Neural cell (in vitro differentiated cells): ENCODE results near the gene TRAPPC10. TPM values are rescaled to one million over a fixed set of nuclear protein-coding genes. Genes with fewer than 3 reads are reported as not detected.

Experiments
- H2AFZ ChIP-seq: fragments of 200-600, 300-800 bp; sonication (generic), shearing (Covaris generic); 2 replicates; pipeline ENCODE4 v1.6.0; 2014; ENCODE audit warnings: low read depth, mild to moderate bottlenecking, antibody characterized with exemption, low read length, moderate library complexity
- H3F3A ChIP-seq: fragments of 200-600 bp; shearing (Covaris generic); 2 replicates; pipeline ENCODE4 v1.6.1; 2016; ENCODE audit warnings: mild to moderate bottlenecking, moderate library complexity, mixed read lengths, antibody characterized with exemption, low read length; ENCODE audit not compliant: insufficient read depth, poor library complexity, severe bottlenecking
- H3K27ac ChIP-seq: fragments of 200-600, 300-800 bp; sonication (generic), shearing (Covaris generic); 2 replicates; pipeline ENCODE4 v1.5.1; 2014; ENCODE audit warnings: mild to moderate bottlenecking, low read length, moderate library complexity
- H3K27me3 ChIP-seq: fragments of 300-800, 200-600 bp; sonication (generic), shearing (Covaris generic); 2 replicates; pipeline ENCODE4 v1.6.0; 2014; ENCODE audit warnings: mild to moderate bottlenecking, low read depth, low read length, moderate library complexity; ENCODE audit not compliant: insufficient read depth
- H3K36me3 ChIP-seq: fragments of 300-800, 200-600 bp; sonication (generic), shearing (Covaris generic); 2 replicates; pipeline ENCODE4 v1.5.1; 2014; ENCODE audit warnings: mild to moderate bottlenecking, antibody characterized with exemption, low read length, moderate library complexity; ENCODE audit not compliant: insufficient read depth
- H3K4me2 ChIP-seq: fragments of 300-800, 200-600 bp; sonication (generic), shearing (Covaris generic); 2 replicates; pipeline ENCODE4 v1.6.0; 2014; ENCODE audit warnings: mild to moderate bottlenecking, low read length
- H3K4me3 ChIP-seq: fragments of 300-800, 200-600 bp; sonication (generic), shearing (Covaris generic); 2 replicates; pipeline ENCODE4 v1.5.1; 2014; ENCODE audit warnings: mild to moderate bottlenecking, low read length, moderate library complexity
- H3K79me2 ChIP-seq: fragments of 200-600 bp; shearing (Covaris generic); replicated peaks from 2 replicates; pipeline ENCODE4 v1.6.0; 2014; ENCODE audit warnings: mild to moderate bottlenecking, low read length, moderate library complexity; ENCODE audit not compliant: insufficient read depth
- H3K9ac ChIP-seq: fragments of 300-800, 200-600 bp; sonication (generic), shearing (Covaris generic); 2 replicates; pipeline ENCODE4 v1.6.1; 2016; ENCODE audit warnings: mild to moderate bottlenecking, low read length, mixed read lengths
- H3K9me2 ChIP-seq: fragments of 200-600 bp; shearing (Covaris generic); 2 replicates; pipeline ENCODE4 v1.6.1; 2016; ENCODE audit warnings: mild to moderate bottlenecking, low read length, mixed read lengths; ENCODE audit not compliant: insufficient read depth
- H3K9me3 ChIP-seq: fragments of 200-600, 300-800 bp; sonication (generic), shearing (Covaris generic); 2 replicates; pipeline ENCODE4 v1.6.1; 2016; ENCODE audit warnings: mild to moderate bottlenecking, mixed run types, low read length, moderate library complexity, mixed read lengths
- H4K20me1 ChIP-seq: fragments of 200-600 bp; shearing (Covaris generic); 2 replicates; pipeline ENCODE4 v1.6.1; 2016; ENCODE audit warnings: mild to moderate bottlenecking, mixed run types; ENCODE audit not compliant: insufficient read depth
- EP300 ChIP-seq: fragments of 450-650 bp; conservative IDR thresholded peaks from 2 replicates; pipeline ENCODE4 v1.6.1; 2014; ENCODE audit warnings: antibody characterized with exemption, mild to moderate bottlenecking, moderate library complexity; ENCODE audit not compliant: poor library complexity, severe bottlenecking
- EZH2 ChIP-seq: fragments of 200-600, 300-800 bp; shearing (Covaris generic), sonication (generic); IDR thresholded peaks from 2 replicates; pipeline ENCODE4 v1.6.1; 2014; ENCODE audit warnings: antibody characterized with exemption, low read length, borderline replicate concordance, mild to moderate bottlenecking; ENCODE audit not compliant: insufficient read depth, poor library complexity, severe bottlenecking
- MXI1 ChIP-seq: fragments of 450-650 bp; conservative IDR thresholded peaks from 2 replicates; pipeline ENCODE4 v1.6.1; 2014; ENCODE audit warnings: antibody characterized with exemption, mild to moderate bottlenecking; ENCODE audit not compliant: poor library complexity, severe bottlenecking
- POLR2AphosphoS5 ChIP-seq: IDR thresholded peaks from 2 replicates; pipeline ENCODE4 v1.6.1; 2012
- RAD21 ChIP-seq: fragments of 450-650 bp; conservative IDR thresholded peaks from 2 replicates; pipeline ENCODE4 v1.6.1; 2014; ENCODE audit warnings: antibody characterized with exemption, mild to moderate bottlenecking, moderate library complexity
- SMC3 ChIP-seq: fragments of 450-650 bp; conservative IDR thresholded peaks from 2 replicates; pipeline ENCODE4 v1.6.1; 2014; ENCODE audit warnings: antibody characterized with exemption, mild to moderate bottlenecking, moderate library complexity; ENCODE audit not compliant: poor library complexity
- TAF1 ChIP-seq: IDR thresholded peaks from 2 replicates; pipeline ENCODE4 v1.6.1; 2012; ENCODE audit warnings: low read depth
- polyA plus RNA-seq: library from polyadenylated mRNA; depleted of rRNA; stranded (reverse); fragments of >200 nt; gene quantifications from 2 replicates; pipeline ENCODE4 v1.2.3, GENCODE V29; 2014
- TF ChIP-seq, protein P1 (sequence below): fragments of 450-650 bp; IDR thresholded peaks from 2 replicates; pipeline ENCODE4 v1.5.1; 2014; ENCODE audit warnings: antibody characterized with exemption, mild to moderate bottlenecking, moderate library complexity; ENCODE audit not compliant: poor library complexity, severe bottlenecking
- TF ChIP-seq, protein P2 (sequence below): IDR thresholded peaks from 2 replicates; pipeline ENCODE4 v1.6.1; 2012; ENCODE audit warnings: borderline replicate concordance

Gene TRAPPC10
- polyA plus RNA-seq, 1 donor from 2014 or later: 17.8 TPM

DNA sequence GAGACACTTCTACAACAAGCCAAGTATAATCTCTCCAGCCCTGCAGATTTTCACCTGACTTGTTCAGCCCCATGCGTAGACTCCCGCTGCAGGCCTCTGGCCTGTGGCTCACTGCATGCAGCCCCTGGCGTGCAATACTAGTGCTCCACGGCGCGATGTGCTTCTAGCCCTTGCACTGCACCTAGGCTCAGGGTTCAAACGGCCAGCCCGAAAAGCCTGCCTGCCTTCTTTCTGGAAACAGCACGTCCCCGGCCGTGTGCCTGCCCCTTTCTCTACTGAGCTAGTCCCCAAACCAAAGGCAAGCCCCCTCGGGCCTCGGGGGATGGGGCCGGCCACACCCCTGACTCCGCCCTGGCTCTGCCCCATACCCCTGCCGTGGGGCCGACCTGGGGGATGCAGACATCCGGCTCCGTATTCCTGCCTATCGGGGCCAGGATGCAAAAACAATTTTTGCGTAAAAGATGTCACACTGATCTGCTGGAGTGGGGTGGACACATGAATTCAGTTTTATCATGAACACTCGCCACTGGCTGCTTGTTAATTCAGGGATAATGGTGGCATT is 26.3 kb upstream of the TRAPPC10 start:
- no peak overlapping the region for H3K4me2 ChIP-seq
- no peak overlapping the region for H3K9ac ChIP-seq
- H3K4me3 ChIP-seq: no peak overlapping the region
- H4K20me1 ChIP-seq: no peaks in the 10 kb centered on the region
- no peaks in the 10 kb centered on the region for H3K36me3 ChIP-seq
- no peaks in the 10 kb centered on the region for H3K9me3 ChIP-seq
- no peaks in the 10 kb centered on the region for H3F3A ChIP-seq
- H3K27ac ChIP-seq: no peak overlapping the region
- H3K79me2 ChIP-seq: no peaks in the 10 kb centered on the region
- TF ChIP-seq, protein P1, sequence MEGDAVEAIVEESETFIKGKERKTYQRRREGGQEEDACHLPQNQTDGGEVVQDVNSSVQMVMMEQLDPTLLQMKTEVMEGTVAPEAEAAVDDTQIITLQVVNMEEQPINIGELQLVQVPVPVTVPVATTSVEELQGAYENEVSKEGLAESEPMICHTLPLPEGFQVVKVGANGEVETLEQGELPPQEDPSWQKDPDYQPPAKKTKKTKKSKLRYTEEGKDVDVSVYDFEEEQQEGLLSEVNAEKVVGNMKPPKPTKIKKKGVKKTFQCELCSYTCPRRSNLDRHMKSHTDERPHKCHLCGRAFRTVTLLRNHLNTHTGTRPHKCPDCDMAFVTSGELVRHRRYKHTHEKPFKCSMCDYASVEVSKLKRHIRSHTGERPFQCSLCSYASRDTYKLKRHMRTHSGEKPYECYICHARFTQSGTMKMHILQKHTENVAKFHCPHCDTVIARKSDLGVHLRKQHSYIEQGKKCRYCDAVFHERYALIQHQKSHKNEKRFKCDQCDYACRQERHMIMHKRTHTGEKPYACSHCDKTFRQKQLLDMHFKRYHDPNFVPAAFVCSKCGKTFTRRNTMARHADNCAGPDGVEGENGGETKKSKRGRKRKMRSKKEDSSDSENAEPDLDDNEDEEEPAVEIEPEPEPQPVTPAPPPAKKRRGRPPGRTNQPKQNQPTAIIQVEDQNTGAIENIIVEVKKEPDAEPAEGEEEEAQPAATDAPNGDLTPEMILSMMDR: no peak
- TF ChIP-seq EP300 (no peak), POLR2AphosphoS5 (no peak), MXI1 (no peak)
- no peaks in the 10 kb centered on the region for H3K9me2 ChIP-seq
- no peak overlapping the region for H2AFZ ChIP-seq
- H3K27me3 ChIP-seq: no peaks in the 10 kb centered on the region

DNA sequence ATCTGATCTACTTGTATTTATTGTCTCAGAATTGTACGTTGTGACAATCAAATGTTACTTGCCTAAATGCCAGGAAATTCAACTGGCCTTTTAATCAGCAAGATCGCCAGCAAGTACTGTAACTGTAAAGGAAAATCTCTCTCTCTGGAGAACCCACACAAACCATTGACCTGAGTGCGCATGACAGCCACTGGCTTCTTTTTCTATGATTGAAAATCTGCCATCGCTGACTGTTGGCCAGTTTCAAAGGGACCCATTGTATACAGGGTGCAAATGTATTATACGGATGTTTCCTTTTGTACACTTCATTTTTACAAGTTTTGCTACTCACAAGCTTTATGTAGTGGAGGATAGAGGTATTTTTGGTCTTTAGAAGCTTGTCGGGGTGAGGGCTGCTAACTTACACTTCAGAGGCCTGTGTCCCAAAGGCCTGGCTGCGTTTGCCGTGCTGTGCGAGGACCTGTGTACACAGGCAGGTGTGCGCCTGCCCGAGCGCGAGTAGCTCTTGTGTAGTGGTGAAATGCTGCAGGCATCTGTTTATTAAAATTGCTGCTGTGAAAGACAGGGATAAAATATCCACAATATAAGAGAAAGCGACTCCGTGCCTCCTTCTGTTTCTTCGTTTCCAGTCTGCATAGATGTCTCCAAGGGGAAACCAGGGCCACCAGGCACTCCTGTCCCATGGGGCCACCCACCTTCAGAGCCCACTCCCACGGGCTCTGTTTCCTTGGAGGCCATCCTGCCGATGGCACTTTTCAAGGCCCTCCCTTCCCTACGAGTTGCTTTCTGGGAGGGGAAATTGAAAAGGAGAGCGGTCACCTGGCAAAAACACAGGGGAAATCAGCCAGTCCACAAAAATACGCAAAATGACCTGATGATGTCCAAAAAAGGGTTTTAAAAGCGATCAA is 25.3 kb upstream of the TRAPPC10 start:
- no peak overlapping the region for H3K4me2 ChIP-seq
- no peaks in the 10 kb centered on the region for H3F3A ChIP-seq
- H2AFZ ChIP-seq: no peak overlapping the region
- H3K27me3 ChIP-seq: no peaks in the 10 kb centered on the region
- H3K36me3 ChIP-seq: no peaks in the 10 kb centered on the region
- TF ChIP-seq TAF1 (no peak), MXI1 (no peak), RAD21 (no peak), EZH2 (no peak), EP300 (no peak), SMC3 (no peak), POLR2AphosphoS5 (no peak)
- TF ChIP-seq, protein P1: no peak
- TF ChIP-seq, protein P2, sequence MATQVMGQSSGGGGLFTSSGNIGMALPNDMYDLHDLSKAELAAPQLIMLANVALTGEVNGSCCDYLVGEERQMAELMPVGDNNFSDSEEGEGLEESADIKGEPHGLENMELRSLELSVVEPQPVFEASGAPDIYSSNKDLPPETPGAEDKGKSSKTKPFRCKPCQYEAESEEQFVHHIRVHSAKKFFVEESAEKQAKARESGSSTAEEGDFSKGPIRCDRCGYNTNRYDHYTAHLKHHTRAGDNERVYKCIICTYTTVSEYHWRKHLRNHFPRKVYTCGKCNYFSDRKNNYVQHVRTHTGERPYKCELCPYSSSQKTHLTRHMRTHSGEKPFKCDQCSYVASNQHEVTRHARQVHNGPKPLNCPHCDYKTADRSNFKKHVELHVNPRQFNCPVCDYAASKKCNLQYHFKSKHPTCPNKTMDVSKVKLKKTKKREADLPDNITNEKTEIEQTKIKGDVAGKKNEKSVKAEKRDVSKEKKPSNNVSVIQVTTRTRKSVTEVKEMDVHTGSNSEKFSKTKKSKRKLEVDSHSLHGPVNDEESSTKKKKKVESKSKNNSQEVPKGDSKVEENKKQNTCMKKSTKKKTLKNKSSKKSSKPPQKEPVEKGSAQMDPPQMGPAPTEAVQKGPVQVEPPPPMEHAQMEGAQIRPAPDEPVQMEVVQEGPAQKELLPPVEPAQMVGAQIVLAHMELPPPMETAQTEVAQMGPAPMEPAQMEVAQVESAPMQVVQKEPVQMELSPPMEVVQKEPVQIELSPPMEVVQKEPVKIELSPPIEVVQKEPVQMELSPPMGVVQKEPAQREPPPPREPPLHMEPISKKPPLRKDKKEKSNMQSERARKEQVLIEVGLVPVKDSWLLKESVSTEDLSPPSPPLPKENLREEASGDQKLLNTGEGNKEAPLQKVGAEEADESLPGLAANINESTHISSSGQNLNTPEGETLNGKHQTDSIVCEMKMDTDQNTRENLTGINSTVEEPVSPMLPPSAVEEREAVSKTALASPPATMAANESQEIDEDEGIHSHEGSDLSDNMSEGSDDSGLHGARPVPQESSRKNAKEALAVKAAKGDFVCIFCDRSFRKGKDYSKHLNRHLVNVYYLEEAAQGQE: no peak
- no peak overlapping the region for H3K9ac ChIP-seq
- H3K27ac ChIP-seq: no peak overlapping the region
- no peak overlapping the region for H3K4me3 ChIP-seq
- H3K9me3 ChIP-seq: no peaks in the 10 kb centered on the region
- H4K20me1 ChIP-seq: no peaks in the 10 kb centered on the region
- H3K79me2 ChIP-seq: no peaks in the 10 kb centered on the region
- no peaks in the 10 kb centered on the region for H3K9me2 ChIP-seq
